Muscle of back (tissue), 11 donors: ENCODE measurements around the gene HSD17B2. TPM values are rescaled to one million over a fixed set of nuclear protein-coding genes. Genes with fewer than 3 reads are reported as not detected.
"Not testable (repeated sequence)": the region's sequence is repeated elsewhere in the genome, so short reads cannot be mapped to it uniquely, and the experiment has no call there.

Experiments used
- DNase-seq, 3 donors: peaks; one replicate each; pipeline versions ENCODE4 v3.0.0 to v3.0.0-alpha.2; 2013
- polyA plus RNA-seq, 10 donors: library from polyadenylated mRNA; unstranded; fragments of 120-200 nt; gene quantifications; one replicate each; pipeline ENCODE4 v1.2.1, GENCODE V29; 2013; ENCODE audit not compliant: insufficient read length in 10 of 10

Gene HSD17B2
- polyA plus RNA-seq, 10 donors: 0.20 to 1.8 (median 0.47) TPM

GRCh38 chr16:82079892-82080291, 44.8 kb downstream of the HSD17B2 start:
- no peak for DNase-seq

- no peak for DNase-seq
Measured at GRCh38 chr16:82081264-82081663, 46.2 kb downstream of the HSD17B2 start.

GRCh38 chr16:82082097-82082496, 47.0 kb downstream of the HSD17B2 start:
- DNase-seq: no peak

- DNase-seq: no peak
Measured at GRCh38 chr16:82082543-82083244, 47.6 kb downstream of the HSD17B2 start.

GRCh38 chr16:82083710-82084353, 48.8 kb downstream of the HSD17B2 start:
- DNase-seq: no peak

- DNase-seq: no peak
Measured at GRCh38 chr16:82085011-82085779, 50.1 kb downstream of the HSD17B2 start.

- DNase-seq: no peak
Measured at GRCh38 chr16:82088483-82088882, 53.4 kb downstream of the HSD17B2 start.

- DNase-seq: peak; percentile 9 to 44 (median 16)
Measured at GRCh38 chr16:82091241-82091640, 56.2 kb downstream of the HSD17B2 start.

GRCh38 chr16:82092711-82093110, 57.7 kb downstream of the HSD17B2 start:
- no peak for DNase-seq

GRCh38 chr16:82093666-82094300, 58.7 kb downstream of the HSD17B2 start:
- DNase-seq: no peak

- DNase-seq: no peak
Measured at GRCh38 chr16:82094942-82095540, 60.0 kb downstream of the HSD17B2 start.

- DNase-seq: no peak
Measured at GRCh38 chr16:82096641-82097040, 61.6 kb downstream of the HSD17B2 start.

GRCh38 chr16:82105107-82105506, 70.1 kb downstream of the HSD17B2 start:
- DNase-seq: no peak

GRCh38 chr16:82108100-82108499, 73.0 kb downstream of the HSD17B2 start:
- no peak for DNase-seq

- no peak for DNase-seq
Measured at GRCh38 chr16:82108774-82109173, 73.7 kb downstream of the HSD17B2 start.

GRCh38 chr16:82109266-82109665, 74.2 kb downstream of the HSD17B2 start:
- not testable (repeated sequence) for DNase-seq

GRCh38 chr16:82111944-82112343, 76.9 kb downstream of the HSD17B2 start:
- DNase-seq: no peak

- no peak for DNase-seq
Measured at GRCh38 chr16:82113741-82114140, 78.7 kb downstream of the HSD17B2 start.

- no peak for DNase-seq
Measured at GRCh38 chr16:82116535-82116934, 81.5 kb downstream of the HSD17B2 start.

- no peak for DNase-seq
Measured at GRCh38 chr16:82118749-82119148, 83.7 kb downstream of the HSD17B2 start.

- no peak for DNase-seq
Measured at GRCh38 chr16:82119405-82119804, 84.4 kb downstream of the HSD17B2 start.

- DNase-seq: no peak
Measured at GRCh38 chr16:82124651-82125050, 89.6 kb downstream of the HSD17B2 start.
